ENCODE measurements around the gene DIP2C. TPM values are rescaled to one million over a fixed set of nuclear protein-coding genes. Genes with fewer than 3 reads are reported as not detected.
A peak's percentile ranks its signal among the peaks of the same experiment; 100 is the strongest.

The DIP2C gene
- total RNA-seq, 1 donor from 2014 or later: 10.1 TPM

DNA sequence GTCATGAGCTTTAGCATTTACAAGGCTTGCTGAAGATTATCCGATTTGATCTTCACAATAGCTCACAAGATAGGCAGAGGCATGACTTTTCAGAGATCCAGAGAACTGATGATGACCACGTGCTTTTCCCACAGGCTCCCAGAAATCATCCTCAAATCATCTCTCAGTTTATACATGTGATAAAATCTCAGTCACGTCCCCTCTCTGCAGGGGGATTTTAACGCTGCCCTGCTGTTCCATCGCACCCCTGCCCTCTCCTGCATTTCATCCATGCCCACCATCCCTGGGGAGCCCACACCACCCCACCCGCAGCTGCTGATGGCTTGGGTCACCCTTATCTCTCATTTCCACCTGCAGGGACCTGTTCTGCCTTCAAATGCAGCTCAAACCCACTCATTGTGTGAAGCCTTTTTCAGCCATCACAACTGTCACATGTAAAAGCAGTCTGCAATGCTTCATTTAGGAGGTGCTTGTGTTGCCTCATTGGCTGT, 141.8 kb downstream of the DIP2C start:
- peaks cover 7% of the 10 kb centered on the region for H3K27me3 Mint-ChIP-seq (ENCODE audit: insufficient read depth, low read depth)
- H3K79me2 ChIP-seq (ENCODE audit: low read depth): peaks cover 48% of the 10 kb centered on the region
- no peak overlapping the region for H3K9ac ChIP-seq
- peak overlapping the region; percentile 72 for H3K4me2 ChIP-seq
- H3K36me3 Mint-ChIP-seq: peaks cover 2% of the 10 kb centered on the region
- H3K27ac Mint-ChIP-seq: peak overlapping the region; percentile 72
- H3K4me3 Mint-ChIP-seq: peak overlapping the region; percentile 66
- H3K4me3 ChIP-seq: no peak overlapping the region
- H3K27me3 ChIP-seq: no peaks in the 10 kb centered on the region
- no peak overlapping the region for H2AFZ ChIP-seq (replicated peaks)
- H3K9me3 ChIP-seq (ENCODE audit: low read depth): no peaks in the 10 kb centered on the region
- H3F3A ChIP-seq (ENCODE audit: low read depth): peaks cover 13% of the 10 kb centered on the region
- no peaks in the 10 kb centered on the region for H3K9me3 Mint-ChIP-seq
- TF ChIP-seq EZH2 (IDR thresholded peaks at IDR 0.05): no peak
- TF ChIP-seq, protein P1, sequence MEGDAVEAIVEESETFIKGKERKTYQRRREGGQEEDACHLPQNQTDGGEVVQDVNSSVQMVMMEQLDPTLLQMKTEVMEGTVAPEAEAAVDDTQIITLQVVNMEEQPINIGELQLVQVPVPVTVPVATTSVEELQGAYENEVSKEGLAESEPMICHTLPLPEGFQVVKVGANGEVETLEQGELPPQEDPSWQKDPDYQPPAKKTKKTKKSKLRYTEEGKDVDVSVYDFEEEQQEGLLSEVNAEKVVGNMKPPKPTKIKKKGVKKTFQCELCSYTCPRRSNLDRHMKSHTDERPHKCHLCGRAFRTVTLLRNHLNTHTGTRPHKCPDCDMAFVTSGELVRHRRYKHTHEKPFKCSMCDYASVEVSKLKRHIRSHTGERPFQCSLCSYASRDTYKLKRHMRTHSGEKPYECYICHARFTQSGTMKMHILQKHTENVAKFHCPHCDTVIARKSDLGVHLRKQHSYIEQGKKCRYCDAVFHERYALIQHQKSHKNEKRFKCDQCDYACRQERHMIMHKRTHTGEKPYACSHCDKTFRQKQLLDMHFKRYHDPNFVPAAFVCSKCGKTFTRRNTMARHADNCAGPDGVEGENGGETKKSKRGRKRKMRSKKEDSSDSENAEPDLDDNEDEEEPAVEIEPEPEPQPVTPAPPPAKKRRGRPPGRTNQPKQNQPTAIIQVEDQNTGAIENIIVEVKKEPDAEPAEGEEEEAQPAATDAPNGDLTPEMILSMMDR (IDR thresholded peaks at IDR 0.05): no peak
- no peak for TF ChIP-seq EZH2phosphoT487 (IDR thresholded peaks at IDR 0.05)
- H4K20me1 ChIP-seq (ENCODE audit: low read depth): peaks cover 94% of the 10 kb centered on the region
- DNase-seq (ENCODE audit: low spot score): no peak
- peaks cover 29% of the 10 kb centered on the region for H3K4me1 ChIP-seq
- peaks cover 47% of the 10 kb centered on the region for H3K4me1 Mint-ChIP-seq
- H3K27ac ChIP-seq: no peak overlapping the region
- H3K36me3 ChIP-seq: no peaks in the 10 kb centered on the region

DNA sequence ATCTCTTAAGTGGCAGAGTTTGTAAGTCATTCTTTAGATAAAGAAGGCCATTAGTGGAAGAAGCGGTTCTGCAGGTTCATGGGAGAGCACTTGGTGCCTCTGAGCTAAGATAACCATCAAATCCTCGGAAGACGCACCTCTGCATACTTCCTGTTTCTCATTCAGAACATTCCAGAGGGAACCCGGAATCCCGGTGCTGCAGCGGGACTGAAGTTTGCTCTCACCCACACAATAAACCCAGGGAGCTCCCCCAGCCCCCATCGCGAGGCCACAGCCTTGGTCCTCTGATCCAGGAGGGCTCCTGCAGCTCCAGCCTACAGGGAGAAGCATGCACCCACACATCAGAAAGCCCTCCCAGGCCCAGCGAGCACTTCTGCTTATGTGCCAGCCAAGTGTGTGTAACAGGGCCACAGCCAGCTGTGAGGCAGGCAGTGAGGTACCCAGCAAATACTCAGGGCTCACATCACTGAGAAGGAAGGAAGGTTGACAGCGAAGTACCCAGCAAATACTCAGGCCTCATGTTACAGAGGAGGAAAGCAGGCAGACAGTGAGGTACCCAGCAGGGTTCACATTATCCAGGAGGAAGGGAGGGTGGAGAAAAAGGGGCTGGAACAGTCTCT, 142.4 kb downstream of the DIP2C start:
- no peaks in the 10 kb centered on the region for H3K36me3 ChIP-seq
- Mint-ChIP-seq H3K27me3 (ENCODE audit: insufficient read depth, low read depth) (peaks cover 7% of the 10 kb centered on the region), H3K4me1 (peaks cover 50% of the 10 kb centered on the region), H3K27ac (peak overlapping the region; percentile 29), H3K4me3 (peak overlapping the region; percentile 34), H3K36me3 (peaks cover 2% of the 10 kb centered on the region), H3K9me3 (no peaks in the 10 kb centered on the region)
- H3K9me3 ChIP-seq (ENCODE audit: low read depth): no peaks in the 10 kb centered on the region
- peaks cover 13% of the 10 kb centered on the region for H3F3A ChIP-seq (ENCODE audit: low read depth)
- no peaks in the 10 kb centered on the region for H3K27me3 ChIP-seq
- DNase-seq (ENCODE audit: low spot score): peak; percentile 61
- no peak overlapping the region for H3K4me3 ChIP-seq
- H3K9ac ChIP-seq: no peak overlapping the region
- H2AFZ ChIP-seq (replicated peaks): no peak overlapping the region
- TF ChIP-seq EZH2phosphoT487 (IDR thresholded peaks at IDR 0.05) (no peak), EZH2 (IDR thresholded peaks at IDR 0.05) (no peak)
- TF ChIP-seq, protein P1 (IDR thresholded peaks at IDR 0.05): no peak
- peaks cover 29% of the 10 kb centered on the region for H3K4me1 ChIP-seq
- H3K4me2 ChIP-seq: peak overlapping the region; percentile 72
- H3K27ac ChIP-seq: no peak overlapping the region
- peaks cover 95% of the 10 kb centered on the region for H4K20me1 ChIP-seq (ENCODE audit: low read depth)
- H3K79me2 ChIP-seq (ENCODE audit: low read depth): peaks cover 51% of the 10 kb centered on the region

- TF ChIP-seq EZH2phosphoT487 (IDR thresholded peaks at IDR 0.05) (no peak), EZH2 (IDR thresholded peaks at IDR 0.05) (no peak)
- TF ChIP-seq, protein P1 (IDR thresholded peaks at IDR 0.05): no peak
- H3K4me3 ChIP-seq: no peak overlapping the region
- H3K27ac ChIP-seq: no peak overlapping the region
- peaks cover 13% of the 10 kb centered on the region for H3F3A ChIP-seq (ENCODE audit: low read depth)
- Mint-ChIP-seq H3K27me3 (ENCODE audit: insufficient read depth, low read depth) (peaks cover 8% of the 10 kb centered on the region), H3K36me3 (peaks cover 2% of the 10 kb centered on the region), H3K4me1 (peaks cover 51% of the 10 kb centered on the region), H3K9me3 (no peaks in the 10 kb centered on the region), H3K4me3 (no peak overlapping the region), H3K27ac (no peak overlapping the region)
- H4K20me1 ChIP-seq (ENCODE audit: low read depth): peaks cover 92% of the 10 kb centered on the region
- peaks cover 29% of the 10 kb centered on the region for H3K4me1 ChIP-seq
- H2AFZ ChIP-seq (replicated peaks): no peak overlapping the region
- no peaks in the 10 kb centered on the region for H3K27me3 ChIP-seq
- H3K36me3 ChIP-seq: no peaks in the 10 kb centered on the region
- DNase-seq (ENCODE audit: low spot score): no peak
- no peak overlapping the region for H3K9ac ChIP-seq
- H3K9me3 ChIP-seq (ENCODE audit: low read depth): no peaks in the 10 kb centered on the region
- H3K4me2 ChIP-seq: no peak overlapping the region
- peaks cover 56% of the 10 kb centered on the region for H3K79me2 ChIP-seq (ENCODE audit: low read depth)
These were observed 143.0 kb downstream of the DIP2C start for GRCh38 chr10:546451-546850.

Measured in neural progenitor cell (in vitro differentiated cells).